ENCODE data around the gene CDK12. TPM values are rescaled to one million over a fixed set of nuclear protein-coding genes. Genes with fewer than 3 reads are reported as not detected.

CDK12 gene
- total RNA-seq, 1 donor from 2014 or later = 93.4 TPM

DNA sequence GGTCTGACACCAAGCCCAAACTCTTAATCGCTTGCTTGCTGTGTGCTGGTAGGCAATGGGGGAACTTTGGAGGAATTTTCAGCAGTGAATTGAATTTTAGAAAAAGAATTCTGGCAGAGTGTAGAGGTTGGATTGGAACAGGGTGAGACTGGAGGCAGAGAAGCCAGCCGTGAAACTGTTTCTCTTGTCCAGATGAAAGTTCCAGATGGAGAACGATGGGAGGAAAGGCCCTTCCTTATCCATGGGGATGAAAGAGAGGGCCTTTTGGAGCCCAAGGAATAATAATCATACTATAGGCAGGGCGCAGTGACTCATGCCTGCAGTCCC, 120.4 kb downstream of the CDK12 start:
- Mint-ChIP-seq H3K9me3 (no peaks in the 10 kb centered on the region), H3K27ac (no peak overlapping the region), H3K27me3 (ENCODE audit: low read depth) (peaks cover 51% of the 10 kb centered on the region), H3K4me1 (peaks cover 11% of the 10 kb centered on the region), H3K36me3 (no peaks in the 10 kb centered on the region), H3K4me3 (no peak overlapping the region)
- no peak for DNase-seq (ENCODE audit: low spot score in 2 of 2, unreplicated experiment in 2 of 2)
- TF ChIP-seq, protein P1, sequence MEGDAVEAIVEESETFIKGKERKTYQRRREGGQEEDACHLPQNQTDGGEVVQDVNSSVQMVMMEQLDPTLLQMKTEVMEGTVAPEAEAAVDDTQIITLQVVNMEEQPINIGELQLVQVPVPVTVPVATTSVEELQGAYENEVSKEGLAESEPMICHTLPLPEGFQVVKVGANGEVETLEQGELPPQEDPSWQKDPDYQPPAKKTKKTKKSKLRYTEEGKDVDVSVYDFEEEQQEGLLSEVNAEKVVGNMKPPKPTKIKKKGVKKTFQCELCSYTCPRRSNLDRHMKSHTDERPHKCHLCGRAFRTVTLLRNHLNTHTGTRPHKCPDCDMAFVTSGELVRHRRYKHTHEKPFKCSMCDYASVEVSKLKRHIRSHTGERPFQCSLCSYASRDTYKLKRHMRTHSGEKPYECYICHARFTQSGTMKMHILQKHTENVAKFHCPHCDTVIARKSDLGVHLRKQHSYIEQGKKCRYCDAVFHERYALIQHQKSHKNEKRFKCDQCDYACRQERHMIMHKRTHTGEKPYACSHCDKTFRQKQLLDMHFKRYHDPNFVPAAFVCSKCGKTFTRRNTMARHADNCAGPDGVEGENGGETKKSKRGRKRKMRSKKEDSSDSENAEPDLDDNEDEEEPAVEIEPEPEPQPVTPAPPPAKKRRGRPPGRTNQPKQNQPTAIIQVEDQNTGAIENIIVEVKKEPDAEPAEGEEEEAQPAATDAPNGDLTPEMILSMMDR (IDR thresholded peaks at IDR 0.05; ENCODE audit: unreplicated experiment) = no peak

DNA sequence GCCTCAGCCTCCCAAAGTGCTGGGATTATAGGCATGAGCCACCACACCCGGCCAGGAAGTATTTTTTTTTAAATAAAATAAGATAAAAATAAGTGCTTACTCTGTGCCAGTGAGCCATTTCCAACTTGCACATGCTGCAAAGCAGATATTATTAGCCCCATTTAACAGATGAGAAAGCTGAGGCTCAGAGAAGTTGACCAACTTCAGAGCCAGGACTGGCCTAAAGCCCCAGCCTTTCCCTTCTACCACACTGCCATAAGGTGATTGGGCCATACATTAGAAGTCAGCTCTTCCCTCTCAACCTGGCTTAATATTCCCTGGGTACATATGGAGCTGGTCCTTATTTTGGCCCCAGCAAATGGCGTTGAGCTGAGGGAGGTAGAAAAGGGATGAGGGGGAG, 121.4 kb downstream of the CDK12 start:
- Mint-ChIP-seq H3K4me3 (no peak overlapping the region), H3K27me3 (ENCODE audit: low read depth) (peaks cover 57% of the 10 kb centered on the region), H3K27ac (no peak overlapping the region), H3K9me3 (no peaks in the 10 kb centered on the region), H3K4me1 (peaks cover 11% of the 10 kb centered on the region), H3K36me3 (no peaks in the 10 kb centered on the region)
- TF ChIP-seq, protein P1 (IDR thresholded peaks at IDR 0.05; ENCODE audit: unreplicated experiment) = no peak
- no peak for DNase-seq (ENCODE audit: low spot score in 2 of 2, unreplicated experiment in 2 of 2)

Other genes with a start within 250 kb of the CDK12 start
- gene STAC2, start 235.5 kb upstream of the CDK12 start, total RNA-seq = 0.63 to 0.86 TPM (median 0.77 TPM) in 3 replicates
- gene FBXL20, start 59.9 kb upstream of the CDK12 start, total RNA-seq = 28.6 to 29.1 TPM (median 29.0 TPM) in 3 replicates
- gene MED1, start 10.2 kb upstream of the CDK12 start, total RNA-seq = 43.9 to 47.3 TPM (median 44.4 TPM) in 3 replicates
- 0.09 TPM in 1 of 3 replicates, not detected in the others for gene NEUROD2, start 146.4 kb downstream of the CDK12 start, total RNA-seq
- 0.58 to 0.75 TPM (median 0.75 TPM) in 3 replicates for gene PPP1R1B, start 165.5 kb downstream of the CDK12 start, total RNA-seq
- gene STARD3, start 175.7 kb downstream of the CDK12 start, total RNA-seq = 55.6 to 56.6 TPM (median 56.2 TPM) in 3 replicates
- 1.6 to 3.0 TPM (median 2.3 TPM) in 3 replicates for gene TCAP, start 203.9 kb downstream of the CDK12 start, total RNA-seq
- gene PNMT, start 207.0 kb downstream of the CDK12 start, total RNA-seq = 1.7 to 2.1 TPM (median 1.7 TPM) in 3 replicates
- gene PGAP3, start 226.6 kb downstream of the CDK12 start, total RNA-seq = 36.8 to 39.1 TPM (median 37.1 TPM) in 3 replicates
- 141 to 146 TPM (median 142 TPM) in 3 replicates for gene ERBB2, start 238.6 kb downstream of the CDK12 start, total RNA-seq